ENCODE measurements around the gene C17orf114.

The C17orf114 gene

GRCh38 chr17:4802228-4802627 lies at the start of gene C17orf114:
TSS of gene C17orf114 (minus strand) at chr17:4802328.
- no peak within 1 kb of the TSS for H3K4me3 ChIP-seq (ENCODE audit: low read depth, low read length)
- TF ChIP-seq CTCF (IDR thresholded peaks at IDR 0.05; ENCODE audit: low read depth, low read length), result no peak
- H3K36me3 ChIP-seq, result no peaks in the 10 kb centered on the region; the same call in 1 of the 2 replicates
- no peaks in the 10 kb centered on the region for H3K27me3 ChIP-seq
- no peaks in the 10 kb centered on the region for H3K4me1 ChIP-seq
- H3K9me3 ChIP-seq, result no peaks in the 10 kb centered on the region
- no peak for DNase-seq

- no peak for DNase-seq
- H3K4me1 ChIP-seq, result no peaks in the 10 kb centered on the region
- no peaks in the 10 kb centered on the region for H3K27me3 ChIP-seq
- H3K9me3 ChIP-seq, result no peaks in the 10 kb centered on the region
- no peak for TF ChIP-seq CTCF (IDR thresholded peaks at IDR 0.05; ENCODE audit: low read depth, low read length)
- no peak overlapping the region for H3K4me3 ChIP-seq (ENCODE audit: low read depth, low read length)
- H3K36me3 ChIP-seq, result no peaks in the 10 kb centered on the region
Observed at GRCh38 chr17:4851084-4851483, 49.0 kb upstream of the C17orf114 start.

- Histone ChIP-seq H3K36me3 (no peaks in the 10 kb centered on the region), H3K9me3 (no peaks in the 10 kb centered on the region), H3K4me3 (ENCODE audit: low read depth, low read length) (no peak overlapping the region), H3K4me1 (no peaks in the 10 kb centered on the region), H3K27me3 (no peaks in the 10 kb centered on the region)
- DNase-seq, result no peak
- no peak for TF ChIP-seq CTCF (IDR thresholded peaks at IDR 0.05; ENCODE audit: low read depth, low read length)
Observed at GRCh38 chr17:4850246-4850645, 48.1 kb upstream of the C17orf114 start.

- Histone ChIP-seq H3K27me3 (no peaks in the 10 kb centered on the region), H3K36me3 (no peaks in the 10 kb centered on the region), H3K4me3 (ENCODE audit: low read depth, low read length) (no peak overlapping the region), H3K4me1 (no peaks in the 10 kb centered on the region), H3K9me3 (no peaks in the 10 kb centered on the region)
- DNase-seq, result no peak
- no peak for TF ChIP-seq CTCF (IDR thresholded peaks at IDR 0.05; ENCODE audit: low read depth, low read length)
Observed at GRCh38 chr17:4849011-4849536, 46.9 kb upstream of the C17orf114 start.

- Histone ChIP-seq H3K9me3 (no peaks in the 10 kb centered on the region), H3K36me3 (no peaks in the 10 kb centered on the region), H3K27me3 (no peaks in the 10 kb centered on the region), H3K4me1 (no peaks in the 10 kb centered on the region), H3K4me3 (ENCODE audit: low read depth, low read length) (no peak overlapping the region)
- DNase-seq, result no peak
- no peak for TF ChIP-seq CTCF (IDR thresholded peaks at IDR 0.05; ENCODE audit: low read depth, low read length)
Observed at GRCh38 chr17:4846635-4847390, 44.7 kb upstream of the C17orf114 start.

GRCh38 chr17:4845118-4845517 lies 43.0 kb upstream of the C17orf114 start:
- Histone ChIP-seq H3K36me3 (no peaks in the 10 kb centered on the region), H3K9me3 (no peaks in the 10 kb centered on the region), H3K4me1 (no peaks in the 10 kb centered on the region), H3K4me3 (ENCODE audit: low read depth, low read length) (no peak overlapping the region), H3K27me3 (no peaks in the 10 kb centered on the region)
- DNase-seq, result no peak
- no peak for TF ChIP-seq CTCF (IDR thresholded peaks at IDR 0.05; ENCODE audit: low read depth, low read length)

Data from BE2C (cell line).